Suprapubic skin (tissue), 4 donors: Measurements from ENCODE around the gene LY6G5C. TPM values are rescaled to one million over a fixed set of nuclear protein-coding genes. Genes with fewer than 3 reads are reported as not detected.

ENCODE experiments used
- DNase-seq, 2 donors: peaks; one replicate each; pipeline ENCODE4 v3.0.0-alpha.2; 2019; ENCODE audit warnings: low spot score in 2 of 2
- H3K27ac ChIP-seq: fragments of 200-600 bp; sonication (generic); one replicate; pipeline ENCODE4 v1.5.1; 2019
- H3K27me3 ChIP-seq: fragments of 200-600 bp; sonication (generic); one replicate; pipeline ENCODE4 v1.5.1; 2019
- H3K36me3 ChIP-seq: fragments of 200-600 bp; sonication (generic); one replicate; pipeline ENCODE4 v1.5.1; 2019
- H3K4me1 ChIP-seq: fragments of 200-600 bp; sonication (generic); one replicate; pipeline ENCODE4 v1.5.1; 2019
- H3K4me3 ChIP-seq: fragments of 200-600 bp; sonication (generic); one replicate; pipeline ENCODE4 v1.5.1; 2019; ENCODE audit warnings: mild to moderate bottlenecking
- H3K9me3 ChIP-seq: fragments of 200-600 bp; sonication (generic); one replicate; pipeline ENCODE4 v1.5.1; 2019
- EP300 ChIP-seq: sonication (generic); formaldehyde crosslinking; IDR thresholded peaks from one replicate; pipeline ENCODE4 v1.6.1; 2017; ENCODE audit warnings: antibody characterized with exemption
- POLR2A ChIP-seq, 2 donors: fragments of 450-650 bp; IDR thresholded peaks; one replicate each; pipeline ENCODE4 v1.6.1; 2017; ENCODE audit warnings: antibody characterized with exemption in 2 of 2, mild to moderate bottlenecking in 2 of 2, moderate library complexity in 2 of 2
- POLR2AphosphoS5 ChIP-seq, 3 donors: sonication (generic); formaldehyde crosslinking; IDR thresholded peaks; one replicate each; pipeline ENCODE4 v1.6.1; 2017; ENCODE audit warnings: antibody characterized with exemption in 3 of 3
- WGBS: methylation state at CpG from one replicate; pipeline ENCODE4 v1.1.5; 2018; 5-methylcytosine and 5-hydroxymethylcytosine counted together
- total RNA-seq, 4 donors: library from RNA; depleted of rRNA; stranded (reverse); fragments of >200 nt; gene quantifications; one replicate each; pipeline ENCODE4 v1.1.0, GENCODE V29; 2016
- TF ChIP-seq, protein P1 (sequence below), 2 donors: fragments of 200-600 bp in 1 of 2; fragments of 450-650 bp in 1 of 2; sonication (generic) in 1 of 2; IDR thresholded peaks; one replicate each; pipeline ENCODE4 v1.5.1; 2016 to 2019; ENCODE audit warnings: antibody characterized with exemption in 2 of 2, mild to moderate bottlenecking in 1 of 2, moderate library complexity in 1 of 2

Gene LY6G5C
- total RNA-seq, 4 donors from 2014 or later, result 0.73 to 5.1 TPM; not detected in 2

DNA sequence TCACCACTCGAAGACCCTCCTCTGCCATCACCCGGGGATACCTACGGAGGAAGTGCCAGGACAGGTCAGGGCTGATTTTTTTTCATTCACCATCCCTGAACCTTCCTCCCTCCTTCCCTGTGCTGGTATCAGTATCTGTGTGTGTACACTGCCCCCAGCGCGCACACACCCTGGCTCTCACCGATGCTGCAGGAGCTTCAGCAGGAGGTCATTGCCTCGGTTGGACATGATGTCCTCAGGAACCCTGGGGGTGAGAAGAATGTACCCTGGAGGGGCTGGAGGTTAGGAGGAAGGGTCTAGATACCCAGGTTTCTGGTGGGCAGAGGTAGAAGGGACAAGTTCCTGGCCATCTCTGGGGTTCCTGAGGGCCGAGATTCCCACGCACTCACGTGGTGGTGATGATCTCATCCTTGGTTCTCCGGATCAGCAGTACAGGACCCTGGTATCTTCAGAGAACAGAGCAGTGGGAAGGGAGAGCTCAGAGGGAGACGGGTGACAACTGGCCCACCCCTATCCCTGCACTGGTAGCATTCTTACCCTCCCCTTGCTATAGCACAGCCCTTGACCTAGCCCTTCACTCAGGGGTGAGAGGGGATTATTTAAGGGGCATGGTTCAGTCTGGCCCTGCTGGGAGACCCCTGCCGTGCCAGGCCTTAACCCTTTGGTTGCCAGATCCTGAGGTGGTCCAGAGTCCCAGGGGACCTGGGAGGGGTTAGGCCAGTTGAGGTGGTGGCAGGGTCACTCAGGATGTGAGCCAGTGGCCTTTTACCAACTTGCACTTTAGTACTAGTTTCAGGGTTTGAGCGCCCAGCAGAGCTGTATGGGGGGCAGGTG is 7.2 kb upstream of the LY6G5C start:
- peaks cover 2% of the 10 kb centered on the region for H3K4me1 ChIP-seq
- H3K27me3 ChIP-seq, result no peaks in the 10 kb centered on the region
- no peaks in the 10 kb centered on the region for H3K9me3 ChIP-seq
- H3K4me3 ChIP-seq, result no peak overlapping the region
- 81% methylated on average over 13 of the region's 14 CpGs for WGBS
- TF ChIP-seq EP300 (no peak), POLR2A (IDR thresholded peaks at IDR 0.05) (no peak), POLR2AphosphoS5 (IDR thresholded peaks at IDR 0.05) (no peak)
- TF ChIP-seq, protein P1, sequence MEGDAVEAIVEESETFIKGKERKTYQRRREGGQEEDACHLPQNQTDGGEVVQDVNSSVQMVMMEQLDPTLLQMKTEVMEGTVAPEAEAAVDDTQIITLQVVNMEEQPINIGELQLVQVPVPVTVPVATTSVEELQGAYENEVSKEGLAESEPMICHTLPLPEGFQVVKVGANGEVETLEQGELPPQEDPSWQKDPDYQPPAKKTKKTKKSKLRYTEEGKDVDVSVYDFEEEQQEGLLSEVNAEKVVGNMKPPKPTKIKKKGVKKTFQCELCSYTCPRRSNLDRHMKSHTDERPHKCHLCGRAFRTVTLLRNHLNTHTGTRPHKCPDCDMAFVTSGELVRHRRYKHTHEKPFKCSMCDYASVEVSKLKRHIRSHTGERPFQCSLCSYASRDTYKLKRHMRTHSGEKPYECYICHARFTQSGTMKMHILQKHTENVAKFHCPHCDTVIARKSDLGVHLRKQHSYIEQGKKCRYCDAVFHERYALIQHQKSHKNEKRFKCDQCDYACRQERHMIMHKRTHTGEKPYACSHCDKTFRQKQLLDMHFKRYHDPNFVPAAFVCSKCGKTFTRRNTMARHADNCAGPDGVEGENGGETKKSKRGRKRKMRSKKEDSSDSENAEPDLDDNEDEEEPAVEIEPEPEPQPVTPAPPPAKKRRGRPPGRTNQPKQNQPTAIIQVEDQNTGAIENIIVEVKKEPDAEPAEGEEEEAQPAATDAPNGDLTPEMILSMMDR (IDR thresholded peaks at IDR 0.05), result no peak
- no peak overlapping the region for H3K27ac ChIP-seq
- no peak for DNase-seq
- peaks cover 76% of the 10 kb centered on the region for H3K36me3 ChIP-seq

DNA sequence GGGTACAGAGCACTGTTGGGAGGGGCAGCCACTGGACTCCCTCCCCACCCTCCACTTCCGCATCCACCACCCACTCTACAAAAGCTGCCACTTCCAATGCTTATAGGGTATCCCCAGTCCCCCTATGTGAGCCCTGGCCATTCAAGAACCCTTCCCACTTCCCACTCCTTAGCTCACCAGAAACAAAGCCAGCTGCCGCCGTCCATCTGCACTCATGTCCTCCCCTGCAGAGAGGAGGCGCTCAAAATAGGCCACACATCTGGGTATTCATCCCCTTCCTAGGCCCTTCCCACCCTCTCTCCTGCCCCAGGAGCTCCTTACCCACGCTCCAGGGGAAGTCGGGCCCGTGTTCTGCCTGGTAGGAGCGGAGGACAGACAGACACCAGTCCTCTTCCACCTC is 6.5 kb upstream of the LY6G5C start:
- H3K4me3 ChIP-seq, result no peak overlapping the region
- peaks cover 68% of the 10 kb centered on the region for H3K36me3 ChIP-seq
- TF ChIP-seq POLR2AphosphoS5 (IDR thresholded peaks at IDR 0.05), result no peak
- TF ChIP-seq, protein P1 (IDR thresholded peaks at IDR 0.05), result no peak
- TF ChIP-seq EP300, result no peak
- no peak for TF ChIP-seq POLR2A (IDR thresholded peaks at IDR 0.05)
- WGBS, result 93% methylated on average over 8 of the region's 8 CpGs
- no peaks in the 10 kb centered on the region for H3K27me3 ChIP-seq
- peaks cover 6% of the 10 kb centered on the region for H3K4me1 ChIP-seq
- H3K27ac ChIP-seq, result no peak overlapping the region
- H3K9me3 ChIP-seq, result no peaks in the 10 kb centered on the region
- DNase-seq, result no peak

DNA sequence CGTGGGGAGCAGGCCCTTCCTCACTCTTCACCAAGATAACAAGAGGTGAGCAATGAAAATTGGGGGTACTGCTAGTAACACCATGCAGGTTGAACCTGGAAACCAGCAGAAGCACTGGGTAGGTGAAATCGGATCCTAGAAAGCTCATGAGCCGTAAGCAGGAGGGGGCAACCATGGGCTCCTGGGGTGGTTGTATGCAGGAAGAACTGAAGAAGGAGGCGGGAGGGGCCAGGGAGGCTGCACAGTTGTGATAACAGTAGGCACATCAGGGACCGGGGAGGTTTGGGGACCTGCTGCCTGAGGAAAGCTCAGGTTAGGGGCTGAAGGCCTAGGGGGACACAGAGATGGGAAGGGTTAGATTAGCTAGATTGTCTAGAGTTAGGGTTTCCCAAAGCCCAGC is 5.6 kb upstream of the LY6G5C start:
- H3K4me3 ChIP-seq, result no peak overlapping the region
- no peaks in the 10 kb centered on the region for H3K27me3 ChIP-seq
- H3K27ac ChIP-seq, result no peak overlapping the region
- WGBS, result 86% methylated on average over 5 of the region's 5 CpGs
- TF ChIP-seq, protein P1 (IDR thresholded peaks at IDR 0.05), result no peak
- TF ChIP-seq POLR2AphosphoS5 (IDR thresholded peaks at IDR 0.05) (no peak), POLR2A (IDR thresholded peaks at IDR 0.05) (no peak), EP300 (no peak)
- H3K9me3 ChIP-seq, result no peaks in the 10 kb centered on the region
- H3K36me3 ChIP-seq, result peaks cover 60% of the 10 kb centered on the region
- no peak for DNase-seq
- peaks cover 9% of the 10 kb centered on the region for H3K4me1 ChIP-seq

DNA sequence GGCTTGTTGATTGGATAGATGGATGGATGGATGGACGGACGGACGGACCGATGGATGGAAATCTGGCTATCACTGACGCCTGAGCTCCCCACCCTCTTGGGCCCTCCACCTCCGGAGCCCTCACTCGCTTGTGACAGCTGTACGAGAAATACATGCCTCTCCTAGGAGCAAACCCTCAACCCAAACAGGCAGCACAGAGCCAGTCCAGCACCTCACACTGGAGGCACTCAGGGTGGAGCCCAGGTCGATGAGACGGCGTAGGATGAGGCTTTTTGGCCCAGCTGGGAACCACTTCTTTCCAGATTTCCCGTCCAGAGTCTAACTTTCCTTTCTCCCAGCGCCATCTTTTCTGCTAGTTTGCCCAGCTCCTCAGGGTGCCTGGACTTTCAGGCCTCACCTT is 2.7 kb upstream of the LY6G5C start:
- Histone ChIP-seq H3K27me3 (no peaks in the 10 kb centered on the region), H3K36me3 (peaks cover 31% of the 10 kb centered on the region), H3K4me3 (no peak overlapping the region), H3K27ac (no peak overlapping the region), H3K4me1 (peaks cover 21% of the 10 kb centered on the region), H3K9me3 (no peaks in the 10 kb centered on the region)
- DNase-seq, result no peak
- TF ChIP-seq, protein P1 (IDR thresholded peaks at IDR 0.05), result no peak
- TF ChIP-seq EP300 (no peak), POLR2A (IDR thresholded peaks at IDR 0.05) (no peak), POLR2AphosphoS5 (IDR thresholded peaks at IDR 0.05) (no peak)
- 82% methylated on average over 13 of the region's 13 CpGs for WGBS

DNA sequence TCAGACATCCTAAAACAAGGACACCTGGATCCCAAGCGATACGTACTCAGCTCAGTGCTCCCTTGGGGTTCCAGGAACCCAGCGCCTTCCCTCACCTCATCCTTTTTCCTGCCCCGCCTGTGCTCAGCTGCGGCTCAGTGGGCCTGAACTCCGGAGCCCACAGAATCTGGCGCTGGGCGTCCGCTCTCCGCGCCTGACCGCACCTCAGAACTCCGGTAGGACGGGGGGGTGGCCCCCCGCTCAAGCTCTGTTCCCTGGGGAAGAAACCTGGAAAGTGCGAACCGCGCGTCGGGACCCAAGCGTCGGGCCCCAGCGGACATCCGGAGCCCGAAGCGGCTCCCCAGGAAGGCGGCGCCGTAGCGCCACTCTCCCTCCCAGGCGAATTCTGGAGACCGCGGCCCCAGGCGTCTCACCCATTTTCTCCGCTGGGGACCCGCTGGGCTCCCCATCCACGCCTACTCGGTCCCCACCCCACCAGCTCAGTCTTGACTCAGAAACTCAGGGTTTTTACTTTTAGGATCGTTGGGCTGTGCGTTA is 336 bp upstream of the LY6G5C start:
- no peaks in the 10 kb centered on the region for H3K9me3 ChIP-seq
- H3K4me1 ChIP-seq, result peaks cover 21% of the 10 kb centered on the region
- TF ChIP-seq POLR2AphosphoS5 (IDR thresholded peaks at IDR 0.05) (no peak), POLR2A (IDR thresholded peaks at IDR 0.05) (no peak), EP300 (no peak)
- TF ChIP-seq, protein P1 (IDR thresholded peaks at IDR 0.05), result peak in 1 of 2 donors; percentile 14
- H3K36me3 ChIP-seq, result peaks cover 7% of the 10 kb centered on the region
- H3K27me3 ChIP-seq, result no peaks in the 10 kb centered on the region
- 1% methylated on average over 40 of the region's 40 CpGs for WGBS
- peak overlapping the region; percentile 56 for H3K4me3 ChIP-seq
- H3K27ac ChIP-seq, result peak overlapping the region; percentile 48
- DNase-seq, result no peak
